GM19468 (cell line): ENCODE data around the gene ZNF564.
"Not testable (repeated sequence)": the region's sequence is repeated elsewhere in the genome, so short reads cannot be mapped to it uniquely, and the experiment has no call there.

Experiments used
- ATAC-seq: cut with Tn5 transposase; IDR thresholded peaks from one replicate; pipeline ENCODE4 v1.9.1; 2021; ENCODE audit warnings: mild to moderate bottlenecking, moderate library complexity, moderate number of reproducible peaks; ENCODE audit not compliant: unreplicated experiment; ENCODE audit errors: extremely low read depth

Gene ZNF564

GRCh38 chr19:12551060-12551832 lies at the start of gene ZNF564:
ZNF564 (minus strand) TSS chr19:12551482; CDS start chr19:12551332, 150 bp downstream.
- peak; percentile 95 for ATAC-seq

GRCh38 chr19:12597594-12597993 lies 46.3 kb upstream of the ZNF564 start:
- ATAC-seq, result no peak

- no peak for ATAC-seq
Measured at GRCh38 chr19:12596927-12597548, 45.8 kb upstream of the ZNF564 start.

- ATAC-seq, result no peak
Measured at GRCh38 chr19:12596485-12596884, 45.2 kb upstream of the ZNF564 start.

- no peak for ATAC-seq
Measured at GRCh38 chr19:12581100-12581499, 29.8 kb upstream of the ZNF564 start.

GRCh38 chr19:12580180-12580694 lies 29.0 kb upstream of the ZNF564 start:
- no peak for ATAC-seq

- ATAC-seq, result no peak
Measured at GRCh38 chr19:12578641-12579040, 27.4 kb upstream of the ZNF564 start.

GRCh38 chr19:12574036-12574435 lies 22.8 kb upstream of the ZNF564 start:
- ATAC-seq, result no peak

- no peak for ATAC-seq
Measured at GRCh38 chr19:12567951-12568350, 16.7 kb upstream of the ZNF564 start.

- ATAC-seq, result not testable (repeated sequence)
Measured at GRCh38 chr19:12566380-12566779, 15.1 kb upstream of the ZNF564 start.

- ATAC-seq, result no peak
Measured at GRCh38 chr19:12564016-12564664, 12.9 kb upstream of the ZNF564 start.

GRCh38 chr19:12555456-12555930 lies 4.2 kb upstream of the ZNF564 start:
- no peak for ATAC-seq

- ATAC-seq, result no peak
Measured at GRCh38 chr19:12546903-12547302, 4.4 kb downstream of the ZNF564 start.

GRCh38 chr19:12546068-12546467 lies 5.2 kb downstream of the ZNF564 start:
- no peak for ATAC-seq

- ATAC-seq, result no peak
Measured at GRCh38 chr19:12545267-12545666, 6.0 kb downstream of the ZNF564 start.

- ATAC-seq, result no peak
Measured at GRCh38 chr19:12544401-12544876, 6.8 kb downstream of the ZNF564 start.

GRCh38 chr19:12543855-12544254 lies 7.4 kb downstream of the ZNF564 start:
- ATAC-seq, result no peak

- ATAC-seq, result no peak
Measured at GRCh38 chr19:12527034-12527836, 24.0 kb downstream of the ZNF564 start.

GRCh38 chr19:12526542-12526941 lies 24.7 kb downstream of the ZNF564 start:
- no peak for ATAC-seq

GRCh38 chr19:12521996-12522395 lies 29.3 kb downstream of the ZNF564 start:
- no peak for ATAC-seq
